RCC 7860 (cell line): ENCODE data around the gene RNF20.
"Not testable (repeated sequence)": the region's sequence is repeated elsewhere in the genome, so short reads cannot be mapped to it uniquely, and the experiment has no call there.

Experiments
- DNase-seq: peaks from one replicate; pipeline ENCODE4 v3.0.0-alpha.2; 2015; ENCODE audit warnings: low spot score
- FAIRE-seq: peaks from 2 replicates; lab custom pipeline; 2012; peaks lifted over from hg19 to GRCh38; lab: Jason Lieb, UNC

Gene RNF20

DNA sequence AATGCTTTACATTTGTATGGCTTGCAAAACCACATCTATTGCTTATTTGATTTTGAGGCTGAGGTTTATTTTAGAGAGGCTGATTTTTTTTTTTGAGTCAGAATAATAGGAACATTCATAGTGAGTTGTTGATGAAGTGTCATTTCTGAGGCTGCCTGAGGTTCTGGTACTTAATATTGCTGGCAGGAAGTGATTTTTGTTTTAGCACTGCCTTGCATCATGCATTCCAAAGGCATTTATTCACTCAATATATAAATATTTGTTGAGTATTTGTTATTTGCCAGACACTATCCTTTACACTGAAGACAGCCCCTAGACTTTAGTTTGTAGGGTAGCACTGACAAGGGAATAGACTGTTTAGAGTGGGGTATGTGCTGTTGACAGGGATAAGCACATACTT, 2.7 kb downstream of the RNF20 start:
- FAIRE-seq = no peak
- no peak for DNase-seq

DNA sequence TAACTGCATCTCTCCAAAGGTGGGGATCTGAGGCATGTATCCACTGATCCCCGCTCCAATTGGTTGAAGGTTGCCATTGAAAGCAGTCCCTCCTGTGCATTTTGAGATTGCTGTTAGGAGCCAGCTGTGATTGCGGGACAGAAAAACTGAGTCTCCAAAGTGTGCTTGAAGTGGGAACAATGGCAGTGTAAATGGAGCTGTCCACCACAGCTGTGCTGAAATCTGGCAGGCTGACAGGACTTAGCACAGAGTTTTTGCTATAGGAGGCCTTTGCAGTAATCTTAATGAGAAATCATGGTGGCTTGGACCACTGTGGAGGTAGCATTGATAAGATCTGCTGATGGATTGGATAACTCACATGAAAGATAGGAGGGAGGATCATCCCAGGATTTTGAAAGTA, 3.3 kb downstream of the RNF20 start:
- DNase-seq (no peak), FAIRE-seq (no peak)

DNA sequence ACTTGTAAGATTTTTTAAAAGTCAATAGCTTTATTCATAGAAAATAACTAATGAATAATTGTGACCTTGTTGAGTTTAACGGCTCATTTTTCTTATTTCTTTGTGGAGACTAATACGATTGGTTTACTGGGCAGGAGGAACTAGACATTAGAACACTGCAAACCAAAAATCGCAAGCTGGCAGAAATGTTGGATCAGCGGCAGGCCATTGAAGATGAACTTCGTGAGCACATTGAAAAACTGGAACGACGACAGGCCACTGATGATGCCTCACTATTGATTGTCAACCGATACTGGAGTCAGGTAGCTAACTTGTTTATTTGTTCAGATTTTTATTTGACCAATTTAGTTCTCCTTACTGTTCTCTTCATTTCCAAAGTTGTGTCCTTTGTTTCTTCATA, 6.4 kb downstream of the RNF20 start:
- FAIRE-seq = no peak
- DNase-seq = no peak

DNA sequence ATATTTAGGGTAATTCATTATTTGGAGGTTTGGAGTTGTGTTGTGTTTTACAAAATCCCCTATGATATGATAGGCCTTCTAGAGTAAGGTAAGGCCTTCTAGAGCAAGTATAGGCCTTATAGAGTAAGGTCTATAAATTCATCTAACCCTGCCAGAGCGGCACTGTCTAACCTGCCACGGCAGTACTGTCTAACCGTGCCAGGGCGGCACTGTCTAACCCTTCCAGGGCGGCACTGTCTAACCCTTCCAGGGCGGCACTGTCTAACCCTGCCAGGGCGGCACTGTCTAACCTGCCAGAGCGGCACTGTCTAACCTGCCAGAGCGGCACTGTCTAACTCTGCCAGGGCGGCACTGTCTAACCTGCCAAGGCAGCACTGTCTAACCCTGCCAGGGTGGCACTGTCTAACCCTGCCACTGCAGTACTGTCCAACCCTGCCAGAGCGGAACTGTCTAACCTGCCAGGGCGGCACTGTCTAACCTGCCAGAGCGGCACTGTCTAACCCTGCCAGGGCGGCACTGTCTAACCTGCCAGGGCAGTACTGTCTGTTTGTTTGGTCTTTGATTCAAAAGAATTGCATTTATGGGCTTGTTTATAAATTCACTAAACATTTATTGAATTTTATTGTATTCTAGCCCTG, 9.6 kb downstream of the RNF20 start:
- DNase-seq = no peak
- no peak for FAIRE-seq

DNA sequence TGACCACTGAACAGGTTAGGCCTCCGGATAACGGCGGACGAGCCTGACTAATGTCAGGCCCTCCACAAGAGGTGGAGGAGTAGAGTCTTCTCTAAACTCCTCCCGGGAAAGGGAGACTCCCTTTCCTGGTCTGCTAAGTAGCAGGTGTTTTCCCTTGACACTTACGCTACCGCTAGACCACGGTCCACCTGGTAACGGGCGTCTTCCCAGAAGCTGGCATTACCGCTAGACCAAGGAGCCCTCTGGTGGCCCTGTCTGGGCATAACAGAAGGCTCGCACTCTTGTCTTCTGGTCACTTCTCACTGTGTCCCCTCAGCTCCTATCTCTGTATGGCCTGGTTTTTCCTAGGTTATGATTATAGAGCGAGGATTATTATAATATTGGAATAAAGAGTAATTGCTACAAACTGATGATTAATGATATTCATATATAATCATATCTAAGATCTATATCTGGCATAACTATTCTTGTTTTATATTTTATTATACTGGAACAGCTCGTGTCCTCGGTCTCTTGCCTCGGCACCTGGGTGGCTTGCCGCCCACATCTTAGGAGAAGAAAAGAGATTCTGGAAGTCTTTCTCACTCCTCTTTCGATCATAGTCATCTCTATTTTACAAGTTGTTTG, 15.9 kb downstream of the RNF20 start:
- not testable (repeated sequence) for FAIRE-seq, DNase-seq

DNA sequence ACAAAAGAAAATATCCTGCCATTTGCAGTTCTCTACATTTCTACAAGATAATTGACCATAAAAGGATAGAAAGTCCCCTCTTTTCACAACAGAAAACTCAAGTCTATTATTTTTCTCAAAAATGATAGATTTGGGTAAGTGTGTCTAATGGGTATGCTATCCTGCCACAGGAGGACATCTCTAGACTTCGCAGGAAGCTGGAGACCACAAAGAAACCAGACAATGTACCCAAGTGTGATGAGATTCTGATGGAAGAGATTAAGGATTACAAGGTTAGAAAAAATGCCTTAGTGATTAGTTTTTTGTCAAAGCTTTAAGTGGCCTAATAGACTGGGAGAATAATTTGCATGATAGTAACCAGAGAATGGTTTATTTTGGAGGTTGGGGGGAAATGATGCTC, 28.1 kb downstream of the RNF20 start:
- no peak for FAIRE-seq
- no peak for DNase-seq

DNA sequence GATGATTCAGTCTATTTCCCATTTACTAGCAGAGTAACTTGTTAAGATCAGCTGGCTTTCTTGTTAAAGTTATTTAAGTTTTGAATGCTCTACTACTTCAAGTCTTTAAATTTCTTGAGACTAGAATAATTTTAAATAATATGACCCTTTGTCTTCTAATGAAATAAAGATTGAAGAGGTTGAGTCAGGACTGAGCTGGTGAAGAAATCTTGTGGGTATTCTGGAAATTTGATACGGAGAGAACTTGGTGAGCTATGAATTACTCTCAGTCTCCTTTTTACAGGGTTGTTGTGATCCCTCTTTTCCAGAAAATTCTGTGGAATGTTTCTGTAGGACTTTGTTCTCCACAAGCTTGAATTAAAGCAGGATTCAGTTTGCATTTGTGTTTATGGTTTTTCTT, 29.3 kb downstream of the RNF20 start:
- FAIRE-seq = no peak
- DNase-seq = no peak

DNA sequence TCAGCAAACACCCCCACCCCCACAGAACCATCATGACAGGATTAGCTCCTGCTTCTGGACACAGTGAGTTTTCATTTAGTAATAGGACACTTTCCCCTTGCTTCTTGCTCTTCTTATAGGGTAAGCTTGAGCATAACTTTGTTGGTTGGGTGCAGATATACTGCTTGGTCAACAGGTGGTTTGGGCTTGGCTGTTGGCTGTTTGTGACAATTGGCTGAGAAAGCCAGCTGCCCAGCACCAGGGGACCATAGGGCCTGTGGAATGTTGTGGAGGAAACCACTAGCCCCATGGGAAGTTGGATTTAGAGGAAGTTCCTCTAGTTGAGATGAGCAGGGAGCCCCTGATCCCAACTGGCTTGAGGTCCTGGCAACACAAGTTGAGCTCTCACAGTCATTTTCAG, 30.6 kb downstream of the RNF20 start:
- DNase-seq (no peak), FAIRE-seq (no peak)

DNA sequence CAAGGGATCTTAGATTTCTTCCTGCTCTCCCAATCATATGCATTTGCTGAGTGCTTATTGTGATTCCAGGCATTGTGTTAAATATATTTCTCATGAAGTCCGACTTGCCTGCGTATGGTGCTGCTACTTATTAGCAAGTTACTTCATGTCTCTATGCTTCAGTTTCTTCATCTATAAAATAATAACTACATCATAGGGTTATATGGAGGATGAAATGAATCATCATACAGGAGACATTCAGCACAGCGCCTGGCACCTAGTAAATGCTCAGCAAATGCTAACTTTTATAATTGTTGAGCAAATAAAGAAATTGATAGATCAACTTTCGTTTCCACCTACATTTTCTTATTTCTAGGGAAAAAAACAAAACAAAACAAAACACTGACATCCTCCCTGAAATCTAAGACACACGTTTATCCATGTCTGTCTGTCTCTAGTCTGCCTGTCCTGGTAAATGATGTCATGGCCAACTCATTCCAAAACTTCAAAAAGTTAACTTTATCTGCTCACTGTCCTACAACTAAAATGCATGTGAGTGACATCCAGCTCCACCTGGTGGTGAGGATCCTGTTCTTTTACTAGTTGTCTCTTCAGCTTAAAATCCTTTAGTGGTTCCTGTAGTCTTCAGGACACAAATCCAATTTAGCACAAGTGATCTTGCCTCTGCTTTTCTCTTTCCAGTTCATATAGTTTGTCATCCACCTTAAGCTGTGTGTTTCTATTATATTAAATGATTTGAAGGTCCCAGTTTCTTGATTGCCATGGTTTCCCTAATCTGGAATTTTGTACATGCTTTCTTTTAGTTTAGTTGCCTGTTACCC, 33.5 kb downstream of the RNF20 start:
- DNase-seq (peak; percentile 28), FAIRE-seq (no peak)

DNA sequence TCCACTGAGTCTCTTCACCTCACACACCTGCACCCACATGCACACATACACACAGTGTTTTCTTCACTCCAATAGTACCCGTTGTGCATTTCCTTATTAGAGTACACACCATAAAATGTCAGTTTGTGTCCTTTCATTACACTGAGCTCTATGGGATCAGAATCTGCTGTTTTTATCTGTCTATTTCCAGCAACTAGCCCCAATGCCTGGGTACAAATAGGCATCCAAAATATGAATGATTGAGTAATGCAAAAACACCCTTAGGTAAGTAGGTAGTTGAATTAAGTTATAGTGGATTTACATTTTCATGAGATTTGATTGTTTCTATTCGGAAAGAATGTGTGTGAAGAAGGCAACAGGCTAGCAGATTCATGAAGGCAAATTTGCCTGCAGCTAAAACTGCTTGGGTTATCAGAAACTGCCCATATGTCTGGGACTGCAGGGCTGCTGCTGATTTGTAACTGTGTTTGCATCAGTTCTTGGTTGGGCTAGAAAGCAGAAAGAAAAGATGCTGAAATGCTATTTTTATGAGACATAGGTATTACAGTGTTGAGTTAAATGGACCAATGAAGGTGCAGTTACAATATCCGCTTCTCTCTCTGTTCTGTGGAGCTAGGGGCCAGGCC, 34.2 kb downstream of the RNF20 start:
- FAIRE-seq (no peak), DNase-seq (no peak)

DNA sequence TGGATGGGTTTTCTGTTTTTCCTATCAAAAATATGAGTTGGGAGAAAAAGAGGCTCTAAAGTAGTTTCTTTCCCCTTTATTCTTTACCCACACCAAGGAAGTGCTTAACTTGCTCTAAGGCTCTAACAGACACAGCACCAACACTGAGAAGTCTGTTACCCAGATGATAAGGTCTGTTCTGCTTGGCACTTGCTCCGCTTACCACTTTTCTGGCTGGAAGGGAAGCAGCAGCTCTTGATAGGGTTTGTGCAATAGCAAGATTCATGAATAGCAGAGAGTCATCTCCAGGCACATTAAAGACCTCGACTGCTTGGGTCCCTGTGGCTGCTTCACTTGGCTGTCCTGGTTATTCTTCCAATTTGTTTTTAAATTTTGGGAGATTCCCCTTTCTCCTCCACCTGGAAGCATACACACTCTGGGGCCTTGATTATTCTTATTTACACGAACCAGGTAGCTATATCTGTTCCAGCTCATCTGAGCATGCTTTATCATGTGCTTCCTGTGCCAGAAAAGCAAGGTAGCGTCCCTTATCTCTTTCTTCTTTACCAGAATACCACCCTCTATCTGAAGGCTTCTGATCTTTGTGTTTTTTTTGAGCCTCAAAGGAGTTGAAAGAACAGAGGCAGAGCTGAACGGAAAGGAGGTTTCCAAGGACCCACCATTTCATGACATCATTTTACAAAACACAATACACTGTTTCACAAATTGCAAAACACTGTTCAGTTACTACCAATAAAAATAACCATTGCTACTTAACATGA, 36.3 kb downstream of the RNF20 start:
- FAIRE-seq (no peak), DNase-seq (no peak)

DNA sequence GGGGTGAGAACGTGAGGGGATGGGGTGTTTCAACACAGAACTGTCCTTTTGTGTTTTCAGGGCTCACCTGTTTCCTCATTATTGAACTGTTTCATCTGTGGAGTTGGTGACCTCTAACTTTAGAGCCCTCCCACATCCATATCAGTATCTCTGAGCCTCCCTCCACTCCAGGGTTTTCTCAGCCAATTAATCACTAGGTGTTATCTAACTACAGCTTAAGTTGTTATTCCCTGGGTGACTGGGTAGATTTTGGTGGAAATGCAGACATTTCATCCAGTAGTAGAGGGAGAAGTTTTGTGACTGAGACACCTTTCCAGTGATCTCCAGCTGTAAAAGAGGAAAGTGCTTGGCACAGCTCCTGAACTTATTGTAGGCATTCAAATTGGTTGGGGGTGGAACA, 37.5 kb downstream of the RNF20 start:
- DNase-seq = no peak
- no peak for FAIRE-seq

DNA sequence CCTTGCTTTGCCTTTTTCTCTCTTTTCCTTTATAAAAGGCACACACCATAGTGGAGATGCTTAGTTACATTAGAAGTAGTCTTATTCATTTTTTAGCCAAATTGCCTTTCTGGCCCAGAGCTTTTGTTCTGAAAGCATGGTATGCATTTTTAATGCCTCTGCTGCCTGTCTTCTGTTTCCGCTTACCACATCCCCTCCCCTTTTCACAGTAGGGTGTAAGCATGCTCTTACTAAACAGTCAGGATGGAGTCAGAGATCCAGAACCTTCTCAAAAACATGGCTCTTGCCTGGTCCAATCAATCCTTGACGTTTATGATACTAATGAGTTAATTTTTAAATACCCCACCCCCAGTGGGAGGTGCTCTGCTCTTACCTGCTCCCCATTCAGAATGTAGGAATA, 38.7 kb downstream of the RNF20 start:
- no peak for FAIRE-seq
- no peak for DNase-seq

DNA sequence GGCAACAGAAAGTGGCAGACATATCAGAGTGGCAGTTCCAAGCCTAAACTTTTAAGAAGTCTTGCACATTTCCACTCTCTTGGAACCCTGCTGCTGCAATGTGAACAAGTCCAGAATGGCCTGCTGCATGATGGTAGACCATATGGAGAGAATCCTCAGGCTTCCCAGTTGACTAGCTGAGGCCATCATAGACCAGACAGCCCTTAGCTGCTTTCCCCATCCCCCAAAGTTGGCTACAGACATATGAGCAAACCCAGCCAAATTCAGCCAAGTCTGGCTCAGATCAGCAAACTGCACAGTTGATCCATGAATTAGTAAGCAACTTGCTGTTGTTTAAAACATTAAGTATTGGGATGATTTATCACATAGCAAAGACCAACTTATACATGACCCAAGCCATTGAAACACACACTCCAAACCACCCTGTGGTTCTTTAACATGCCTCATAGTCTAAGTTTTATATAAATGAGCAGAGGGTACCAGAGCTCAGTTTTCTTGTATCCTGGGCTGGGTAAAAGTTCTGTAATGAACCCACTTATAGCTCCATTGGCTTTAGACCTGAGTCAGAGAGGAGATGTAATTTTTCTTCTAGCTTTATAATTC, 41.2 kb downstream of the RNF20 start:
- FAIRE-seq = no peak
- no peak for DNase-seq

DNA sequence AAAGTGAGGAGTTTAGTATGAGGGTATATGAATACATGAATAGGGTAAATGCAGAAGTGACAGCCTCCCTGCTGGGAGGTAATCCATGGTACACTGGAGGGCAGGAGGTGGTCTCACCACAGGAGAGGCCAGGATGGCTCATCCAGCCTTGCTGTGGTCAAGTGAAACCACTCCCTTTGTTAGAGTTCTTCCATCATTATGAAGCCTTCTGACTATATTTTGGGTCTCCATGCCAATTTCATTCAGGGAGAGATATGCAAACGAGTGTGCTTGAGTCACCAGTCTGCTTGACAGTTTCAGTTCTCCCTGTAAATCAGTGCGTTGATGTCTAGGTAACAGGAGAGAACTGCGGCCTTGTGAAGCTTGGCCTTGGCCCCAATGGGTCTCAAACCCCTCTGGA, 44.7 kb downstream of the RNF20 start:
- FAIRE-seq = no peak
- DNase-seq = no peak

DNA sequence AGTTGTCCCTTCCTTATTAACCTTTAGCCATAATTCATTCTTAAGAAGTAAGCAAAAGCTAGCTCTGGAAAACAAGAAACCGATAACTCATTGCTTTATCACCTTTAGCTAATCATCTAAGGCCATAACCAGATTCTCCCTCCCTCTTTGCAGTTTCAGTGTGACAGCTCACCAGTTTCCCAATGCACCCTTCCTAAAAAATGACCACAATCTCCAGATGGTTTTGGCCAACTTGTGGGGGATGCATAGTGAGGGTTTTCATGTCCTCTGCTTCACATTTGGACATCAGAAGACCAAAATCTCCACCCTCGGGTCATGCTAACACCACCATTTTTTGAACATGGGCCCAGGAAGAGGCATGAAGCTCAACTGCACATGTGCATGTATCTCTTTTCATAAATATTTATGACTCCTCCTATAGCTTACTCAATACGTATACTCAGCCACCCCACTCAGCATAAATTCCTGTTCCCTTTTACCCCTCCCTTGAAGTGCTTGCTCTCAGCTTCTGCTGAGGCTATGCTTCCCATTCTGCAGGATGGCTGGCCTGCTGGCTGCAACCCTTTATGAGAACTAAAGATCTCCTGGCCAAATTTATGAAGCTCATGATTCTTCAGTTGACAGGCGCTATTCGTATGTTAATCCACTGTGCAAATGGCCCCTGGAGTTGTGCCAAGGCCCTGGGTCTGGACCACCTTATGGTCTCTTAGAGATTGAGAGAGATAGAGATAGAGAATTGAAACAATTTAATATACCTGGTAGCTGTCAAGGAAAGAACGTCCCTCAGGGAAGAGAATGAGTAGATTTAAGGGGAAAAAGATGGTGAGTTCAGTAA, 46.3 kb downstream of the RNF20 start:
- DNase-seq (no peak), FAIRE-seq (no peak)

DNA sequence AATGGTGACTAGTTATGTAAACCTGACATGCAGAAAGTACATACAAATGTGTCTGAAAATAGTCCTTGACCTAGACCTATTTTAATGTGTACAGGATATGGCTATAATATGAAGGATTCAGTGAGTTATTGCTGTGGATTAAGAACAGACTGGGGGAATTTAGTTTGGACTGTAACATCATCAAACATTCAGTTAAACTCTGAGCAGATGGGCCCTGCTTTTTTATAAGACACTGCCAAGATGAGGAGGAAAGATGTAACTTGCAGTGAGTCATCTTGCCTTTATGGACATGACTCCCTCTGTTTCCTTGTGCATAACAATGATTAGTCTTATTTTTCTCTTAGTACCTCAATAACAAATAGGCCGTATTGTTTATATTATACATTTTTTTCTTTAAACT, 48.9 kb downstream of the RNF20 start:
- DNase-seq (no peak), FAIRE-seq (no peak)

DNA sequence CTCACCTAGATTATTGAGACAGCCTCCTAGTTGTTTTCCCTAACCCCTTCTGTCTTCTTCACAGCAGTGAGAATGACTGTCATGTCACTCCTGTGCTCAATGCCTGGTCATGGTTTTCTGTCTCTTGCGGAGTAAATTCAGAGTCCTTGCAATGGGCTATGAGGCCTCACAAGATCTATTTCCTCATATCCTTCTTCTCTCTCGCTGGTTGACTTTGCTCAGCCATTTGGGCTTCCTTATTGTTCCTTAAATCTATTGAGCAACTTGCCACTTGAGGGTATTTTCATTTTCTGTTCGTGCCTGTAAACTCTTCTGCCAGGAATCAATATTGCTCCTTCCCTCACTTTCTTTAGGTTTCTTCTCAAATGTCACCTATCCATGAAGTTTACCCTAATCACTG, 52.1 kb downstream of the RNF20 start:
- FAIRE-seq (no peak), DNase-seq (no peak)

DNA sequence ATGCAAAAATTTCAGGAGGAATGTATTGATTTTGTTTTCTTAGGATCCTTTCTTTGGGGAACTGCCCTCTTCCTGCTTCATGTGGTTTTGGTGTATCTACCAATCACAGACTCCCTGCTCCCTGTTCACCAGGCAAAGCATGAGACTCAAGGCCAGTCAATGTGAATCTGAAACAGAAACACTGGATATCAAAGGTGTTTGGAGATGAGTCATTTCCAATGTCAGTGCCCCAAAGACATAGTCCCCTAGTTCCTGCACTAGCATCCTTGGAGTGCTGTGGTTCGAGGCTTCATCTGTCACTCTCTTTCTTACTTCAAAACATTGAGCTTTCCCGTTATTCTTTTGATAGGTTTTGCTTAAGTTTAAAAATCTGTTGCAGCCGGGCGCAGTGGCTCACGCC, 53.0 kb downstream of the RNF20 start:
- no peak for DNase-seq
- no peak for FAIRE-seq
